ENCODE data around the gene DUSP6. TPM values are rescaled to one million over a fixed set of nuclear protein-coding genes. Genes with fewer than 3 reads are reported as not detected.
A peak's percentile ranks its signal among the peaks of the same experiment; 100 is the strongest.

DUSP6 gene
- total and polyA plus RNA-seq, 2 of the 13 experiments (the other 11 are each of a cell fraction or from before 2014, with no cell fraction given): 40.9 to 161 TPM

DNA sequence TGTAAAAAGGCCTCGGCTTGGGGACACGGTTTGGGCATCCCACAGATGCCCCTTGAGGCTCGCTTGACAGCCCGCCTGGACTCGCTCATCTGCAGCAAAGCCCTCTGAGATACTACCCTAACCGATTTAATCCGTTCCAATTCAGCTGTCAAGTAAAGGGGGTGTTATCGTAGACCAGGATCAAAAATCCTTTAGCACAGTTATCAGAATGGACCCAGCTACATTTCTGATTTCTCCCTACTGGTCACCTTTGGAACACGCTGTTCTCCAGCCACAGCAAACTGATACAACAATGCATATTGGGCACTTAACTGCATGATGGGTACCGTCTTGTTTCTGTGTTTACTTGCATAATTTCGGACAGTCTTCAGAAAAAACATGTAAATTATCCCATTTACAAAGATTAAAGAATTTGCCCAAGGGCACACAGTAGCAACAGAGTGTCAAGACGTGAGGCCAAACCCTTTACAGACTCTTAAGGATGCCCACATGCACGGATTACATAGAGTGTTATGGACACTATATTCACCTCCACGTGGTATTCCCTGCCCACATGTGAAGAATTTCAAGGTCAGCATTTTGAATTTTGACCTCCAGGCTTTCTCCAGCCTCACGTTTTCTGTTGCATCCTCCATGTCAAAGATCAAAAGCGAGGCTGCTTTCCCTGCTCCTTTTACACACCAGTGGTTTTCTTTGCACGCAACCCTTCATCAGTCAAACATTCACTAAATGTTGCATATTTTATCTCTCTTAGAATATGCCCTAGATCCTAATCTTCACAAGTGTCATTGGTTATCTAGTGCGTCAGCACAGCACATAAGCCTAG lies 3.2 kb upstream of the DUSP6 start (continued):
- TF ChIP-seq ZMYM4 (CRISPR knock-in tag; IDR thresholded peaks at IDR 0.05): peak; percentile 37
- TF ChIP-seq ZNF589 (CRISPR knock-in tag; conservative IDR thresholded peaks at IDR 0.05): 0 out of 2 replicates have a peak, but pooled peaks have one; percentile 33
- TF ChIP-seq, protein P1, sequence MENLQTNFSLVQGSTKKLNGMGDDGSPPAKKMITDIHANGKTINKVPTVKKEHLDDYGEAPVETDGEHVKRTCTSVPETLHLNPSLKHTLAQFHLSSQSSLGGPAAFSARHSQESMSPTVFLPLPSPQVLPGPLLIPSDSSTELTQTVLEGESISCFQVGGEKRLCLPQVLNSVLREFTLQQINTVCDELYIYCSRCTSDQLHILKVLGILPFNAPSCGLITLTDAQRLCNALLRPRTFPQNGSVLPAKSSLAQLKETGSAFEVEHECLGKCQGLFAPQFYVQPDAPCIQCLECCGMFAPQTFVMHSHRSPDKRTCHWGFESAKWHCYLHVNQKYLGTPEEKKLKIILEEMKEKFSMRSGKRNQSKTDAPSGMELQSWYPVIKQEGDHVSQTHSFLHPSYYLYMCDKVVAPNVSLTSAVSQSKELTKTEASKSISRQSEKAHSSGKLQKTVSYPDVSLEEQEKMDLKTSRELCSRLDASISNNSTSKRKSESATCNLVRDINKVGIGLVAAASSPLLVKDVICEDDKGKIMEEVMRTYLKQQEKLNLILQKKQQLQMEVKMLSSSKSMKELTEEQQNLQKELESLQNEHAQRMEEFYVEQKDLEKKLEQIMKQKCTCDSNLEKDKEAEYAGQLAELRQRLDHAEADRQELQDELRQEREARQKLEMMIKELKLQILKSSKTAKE (CRISPR knock-in tag; IDR thresholded peaks at IDR 0.05; ENCODE audit: borderline replicate concordance): 0 out of 2 replicates have a peak, but pooled peaks have one; percentile 32
- 0 out of 2 replicates have a peak, but pooled peaks have one; percentile 34 for TF ChIP-seq ZKSCAN8 (CRISPR knock-in tag; IDR thresholded peaks at IDR 0.05; ENCODE audit: borderline replicate concordance)
- 0 out of 2 replicates have a peak, but pooled peaks have one; percentile 38 for TF ChIP-seq ZNF329 (CRISPR knock-in tag; IDR thresholded peaks at IDR 0.05; ENCODE audit: low read depth)
- TF ChIP-seq NFKBIZ (CRISPR knock-in tag; IDR thresholded peaks at IDR 0.05): 0 out of 2 replicates have a peak, but pooled peaks have one; percentile 47
- TF ChIP-seq ZNF644 (CRISPR knock-in tag; IDR thresholded peaks at IDR 0.05; ENCODE audit: low read depth): no peak
- no peak for TF ChIP-seq ZSCAN25 (CRISPR knock-in tag; IDR thresholded peaks at IDR 0.05)
- TF ChIP-seq, protein P2, sequence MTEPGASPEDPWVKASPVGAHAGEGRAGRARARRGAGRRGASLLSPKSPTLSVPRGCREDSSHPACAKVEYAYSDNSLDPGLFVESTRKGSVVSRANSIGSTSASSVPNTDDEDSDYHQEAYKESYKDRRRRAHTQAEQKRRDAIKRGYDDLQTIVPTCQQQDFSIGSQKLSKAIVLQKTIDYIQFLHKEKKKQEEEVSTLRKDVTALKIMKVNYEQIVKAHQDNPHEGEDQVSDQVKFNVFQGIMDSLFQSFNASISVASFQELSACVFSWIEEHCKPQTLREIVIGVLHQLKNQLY (CRISPR knock-in tag; IDR thresholded peaks at IDR 0.05): peak; percentile 78; the same call in 1 of the 2 replicates
- 0 out of 2 replicates have a peak, but pooled peaks have one; percentile 32 for TF ChIP-seq ZNF605 (CRISPR knock-in tag; IDR thresholded peaks at IDR 0.05)
- no peak; the same call in 1 of the 2 replicates for TF ChIP-seq ZNF263 (CRISPR knock-in tag; IDR thresholded peaks at IDR 0.05)
- no peak; the same call in 1 of the 2 replicates for TF ChIP-seq TAF1 (CRISPR knock-in tag; IDR thresholded peaks at IDR 0.05)
- TF ChIP-seq, protein P3, sequence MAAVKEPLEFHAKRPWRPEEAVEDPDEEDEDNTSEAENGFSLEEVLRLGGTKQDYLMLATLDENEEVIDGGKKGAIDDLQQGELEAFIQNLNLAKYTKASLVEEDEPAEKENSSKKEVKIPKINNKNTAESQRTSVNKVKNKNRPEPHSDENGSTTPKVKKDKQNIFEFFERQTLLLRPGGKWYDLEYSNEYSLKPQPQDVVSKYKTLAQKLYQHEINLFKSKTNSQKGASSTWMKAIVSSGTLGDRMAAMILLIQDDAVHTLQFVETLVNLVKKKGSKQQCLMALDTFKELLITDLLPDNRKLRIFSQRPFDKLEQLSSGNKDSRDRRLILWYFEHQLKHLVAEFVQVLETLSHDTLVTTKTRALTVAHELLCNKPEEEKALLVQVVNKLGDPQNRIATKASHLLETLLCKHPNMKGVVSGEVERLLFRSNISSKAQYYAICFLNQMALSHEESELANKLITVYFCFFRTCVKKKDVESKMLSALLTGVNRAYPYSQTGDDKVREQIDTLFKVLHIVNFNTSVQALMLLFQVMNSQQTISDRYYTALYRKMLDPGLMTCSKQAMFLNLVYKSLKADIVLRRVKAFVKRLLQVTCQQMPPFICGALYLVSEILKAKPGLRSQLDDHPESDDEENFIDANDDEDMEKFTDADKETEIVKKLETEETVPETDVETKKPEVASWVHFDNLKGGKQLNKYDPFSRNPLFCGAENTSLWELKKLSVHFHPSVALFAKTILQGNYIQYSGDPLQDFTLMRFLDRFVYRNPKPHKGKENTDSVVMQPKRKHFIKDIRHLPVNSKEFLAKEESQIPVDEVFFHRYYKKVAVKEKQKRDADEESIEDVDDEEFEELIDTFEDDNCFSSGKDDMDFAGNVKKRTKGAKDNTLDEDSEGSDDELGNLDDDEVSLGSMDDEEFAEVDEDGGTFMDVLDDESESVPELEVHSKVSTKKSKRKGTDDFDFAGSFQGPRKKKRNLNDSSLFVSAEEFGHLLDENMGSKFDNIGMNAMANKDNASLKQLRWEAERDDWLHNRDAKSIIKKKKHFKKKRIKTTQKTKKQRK (IDR thresholded peaks at IDR 0.05; ENCODE audit: low read length): no peak
- TF ChIP-seq, protein P4, sequence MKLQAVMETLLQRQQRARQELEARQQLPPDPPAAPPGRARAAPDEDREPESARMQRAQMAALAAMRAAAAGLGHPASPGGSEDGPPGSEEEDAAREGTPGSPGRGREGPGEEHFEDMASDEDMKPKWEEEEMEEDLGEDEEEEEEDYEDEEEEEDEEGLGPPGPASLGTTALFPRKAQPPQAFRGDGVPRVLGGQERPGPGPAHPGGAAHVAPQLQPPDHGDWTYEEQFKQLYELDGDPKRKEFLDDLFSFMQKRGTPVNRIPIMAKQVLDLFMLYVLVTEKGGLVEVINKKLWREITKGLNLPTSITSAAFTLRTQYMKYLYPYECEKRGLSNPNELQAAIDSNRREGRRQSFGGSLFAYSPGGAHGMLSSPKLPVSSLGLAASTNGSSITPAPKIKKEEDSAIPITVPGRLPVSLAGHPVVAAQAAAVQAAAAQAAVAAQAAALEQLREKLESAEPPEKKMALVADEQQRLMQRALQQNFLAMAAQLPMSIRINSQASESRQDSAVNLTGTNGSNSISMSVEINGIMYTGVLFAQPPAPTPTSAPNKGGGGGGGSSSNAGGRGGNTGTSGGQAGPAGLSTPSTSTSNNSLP (IDR thresholded peaks at IDR 0.05; ENCODE audit: low read depth, low read length): 0 out of 2 replicates have a peak, but pooled peaks have one; percentile 6
- TF ChIP-seq SAP130 (CRISPR knock-in tag; IDR thresholded peaks at IDR 0.05; ENCODE audit: low read depth): peak; percentile 81
- TF ChIP-seq POLR2AphosphoS5 (IDR thresholded peaks at IDR 0.05; ENCODE audit: low read depth, low read length): peak; percentile 68
- TF ChIP-seq POLR2G (IDR thresholded peaks at IDR 0.05; ENCODE audit: low read depth, low read length): peak; percentile 52
- TF ChIP-seq THAP11 (CRISPR knock-in tag; IDR thresholded peaks at IDR 0.05): peak; percentile 74
- TF ChIP-seq ELF4 (CRISPR knock-in tag; IDR thresholded peaks at IDR 0.05; ENCODE audit: borderline replicate concordance): no peak
- peak; percentile 81; the same call in 1 of the 2 replicates for TF ChIP-seq ZNF326 (CRISPR knock-in tag; IDR thresholded peaks at IDR 0.05; ENCODE audit: borderline replicate concordance)
